ENCODE results near the gene USP46.

The USP46 gene

DNA sequence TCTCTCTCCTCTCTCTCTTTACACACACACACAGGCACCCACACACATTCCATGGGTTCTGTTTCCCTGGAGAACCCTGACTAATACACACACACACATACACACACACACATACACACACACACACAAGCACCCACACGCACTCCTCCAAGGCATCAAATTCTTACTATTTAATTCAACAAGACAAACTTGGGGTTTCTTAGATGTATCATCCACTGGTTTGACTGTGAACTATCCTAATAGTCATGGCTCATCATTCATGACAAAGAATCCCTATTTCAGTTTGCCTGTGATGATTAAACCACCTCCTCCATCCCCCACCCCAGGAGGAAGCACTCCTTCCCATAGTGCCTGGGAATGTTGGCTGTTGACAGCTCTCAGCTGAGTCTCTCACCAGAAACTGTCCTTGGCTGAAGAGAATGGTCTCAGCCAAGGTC, 98.2 kb downstream of the USP46 start:
- DNase-seq (ENCODE audit: low spot score), result no peak
- Mint-ChIP-seq H3K4me3 (no peak overlapping the region), H3K27me3 (ENCODE audit: low read depth) (peaks cover 3% of the 10 kb centered on the region), H3K36me3 (ENCODE audit: low read depth) (no peaks in the 10 kb centered on the region), H3K4me1 (ENCODE audit: low read depth) (no peaks in the 10 kb centered on the region), H3K27ac (no peak overlapping the region), H3K9me3 (no peaks in the 10 kb centered on the region)

DNA sequence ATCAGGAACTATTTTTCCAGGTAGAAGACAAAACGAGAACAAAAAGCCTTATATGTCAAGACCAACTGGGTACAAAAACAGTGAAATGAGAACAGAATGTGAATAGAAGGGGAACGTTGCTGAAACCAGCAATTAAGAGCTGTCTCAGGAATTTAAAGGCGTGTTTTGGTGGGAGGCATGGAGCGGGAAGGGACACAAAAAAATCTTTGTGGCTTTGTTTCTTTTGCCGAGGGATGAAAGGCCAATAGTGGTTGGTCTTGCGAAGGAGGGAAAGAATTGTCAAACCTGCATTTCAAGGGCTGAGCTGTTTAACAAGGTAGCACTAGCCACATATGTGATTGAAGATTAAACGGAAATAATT, 103.8 kb downstream of the USP46 start:
- Mint-ChIP-seq H3K27ac (no peak overlapping the region), H3K9me3 (no peaks in the 10 kb centered on the region), H3K27me3 (ENCODE audit: low read depth) (peaks cover 5% of the 10 kb centered on the region), H3K36me3 (ENCODE audit: low read depth) (no peaks in the 10 kb centered on the region), H3K4me3 (no peak overlapping the region), H3K4me1 (ENCODE audit: low read depth) (no peaks in the 10 kb centered on the region)
- DNase-seq (ENCODE audit: low spot score), result no peak

DNA sequence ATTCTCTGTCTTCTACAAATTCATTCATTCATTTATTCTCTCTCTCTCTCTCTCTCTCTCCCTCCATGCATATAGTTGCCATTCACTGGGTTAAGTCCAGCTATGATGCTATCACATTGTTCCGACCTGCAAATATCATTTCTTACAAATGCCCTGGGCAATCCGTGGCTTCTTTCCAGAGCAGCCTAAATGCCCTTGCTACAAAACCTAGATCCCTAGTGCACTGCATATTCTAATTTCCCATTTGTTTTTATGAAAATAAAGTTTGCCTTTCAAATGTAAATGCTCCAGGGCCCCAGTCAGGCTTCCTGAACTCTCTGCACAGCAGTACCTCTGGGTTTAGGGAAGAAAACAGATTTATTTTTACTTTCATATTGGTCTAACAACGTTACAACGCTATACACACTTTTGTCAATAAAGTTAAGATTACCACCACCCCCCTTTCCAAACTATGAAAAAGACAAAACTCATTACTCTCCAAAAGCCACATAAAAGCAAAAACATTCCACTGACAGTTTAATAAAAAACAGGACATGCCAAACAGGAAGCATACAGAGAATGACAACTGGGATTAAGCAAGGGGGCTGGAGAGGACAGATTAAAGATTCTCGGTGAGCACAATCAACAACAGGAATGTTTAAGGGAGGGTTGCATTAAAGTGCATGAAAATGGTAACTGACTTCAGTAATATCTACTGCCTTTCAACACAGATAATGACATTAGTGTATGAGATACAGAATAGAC, 104.3 kb downstream of the USP46 start:
- Mint-ChIP-seq H3K4me1 (ENCODE audit: low read depth) (no peaks in the 10 kb centered on the region), H3K4me3 (no peak overlapping the region), H3K9me3 (no peaks in the 10 kb centered on the region), H3K27ac (no peak overlapping the region), H3K27me3 (ENCODE audit: low read depth) (peaks cover 8% of the 10 kb centered on the region), H3K36me3 (ENCODE audit: low read depth) (no peaks in the 10 kb centered on the region)
- no peak for DNase-seq (ENCODE audit: low spot score)

DNA sequence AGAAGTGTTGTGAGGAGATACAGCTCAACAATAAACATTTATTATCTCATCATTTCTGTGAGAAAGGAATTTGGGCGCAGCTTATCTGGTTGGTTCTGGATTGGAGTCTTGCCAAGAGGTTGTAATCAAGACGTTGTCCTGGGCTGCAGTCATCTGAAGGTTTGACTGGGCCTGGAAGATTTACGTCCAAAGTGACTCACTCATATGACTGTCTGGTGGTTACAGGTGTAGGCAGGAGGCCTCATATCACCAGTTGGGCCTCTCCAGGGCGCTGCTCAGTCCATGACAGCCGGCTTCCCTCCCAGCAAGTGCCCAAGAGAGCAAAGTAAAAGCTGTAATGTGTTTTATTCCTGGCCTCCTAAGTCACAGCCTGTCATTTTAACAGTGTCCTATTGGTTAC, 106.3 kb downstream of the USP46 start:
- no peaks in the 10 kb centered on the region for H3K4me1 Mint-ChIP-seq (ENCODE audit: low read depth)
- no peak overlapping the region for H3K4me3 Mint-ChIP-seq
- DNase-seq (ENCODE audit: low spot score), result no peak
- peaks cover 7% of the 10 kb centered on the region for H3K27me3 Mint-ChIP-seq (ENCODE audit: low read depth)
- H3K9me3 Mint-ChIP-seq, result no peaks in the 10 kb centered on the region
- no peaks in the 10 kb centered on the region for H3K36me3 Mint-ChIP-seq (ENCODE audit: low read depth)
- H3K27ac Mint-ChIP-seq, result no peak overlapping the region

DNA sequence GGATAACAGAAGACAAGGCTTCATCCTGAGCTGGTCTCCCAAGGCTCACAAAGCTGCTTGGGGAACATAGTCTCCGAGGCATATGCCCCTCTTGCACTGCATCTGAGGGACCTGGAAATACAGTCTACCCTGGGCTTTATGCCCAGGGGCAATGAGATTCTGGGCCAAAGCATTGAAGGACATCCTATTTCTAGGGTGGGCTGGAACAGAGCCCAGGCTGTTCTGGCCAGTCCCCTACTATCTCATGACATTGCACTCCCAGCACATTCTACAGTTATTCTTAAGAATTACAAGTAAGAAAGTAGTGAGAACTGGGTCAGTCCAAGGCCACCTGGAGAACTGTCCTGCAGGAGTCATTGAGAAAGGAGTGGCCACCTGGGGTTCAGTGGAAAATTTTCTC, 107.6 kb downstream of the USP46 start:
- H3K9me3 Mint-ChIP-seq, result no peaks in the 10 kb centered on the region
- H3K27me3 Mint-ChIP-seq (ENCODE audit: low read depth), result peaks cover 6% of the 10 kb centered on the region
- no peak overlapping the region for H3K27ac Mint-ChIP-seq
- H3K4me1 Mint-ChIP-seq (ENCODE audit: low read depth), result no peaks in the 10 kb centered on the region
- no peak overlapping the region for H3K4me3 Mint-ChIP-seq
- H3K36me3 Mint-ChIP-seq (ENCODE audit: low read depth), result no peaks in the 10 kb centered on the region
- no peak for DNase-seq (ENCODE audit: low spot score)

DNA sequence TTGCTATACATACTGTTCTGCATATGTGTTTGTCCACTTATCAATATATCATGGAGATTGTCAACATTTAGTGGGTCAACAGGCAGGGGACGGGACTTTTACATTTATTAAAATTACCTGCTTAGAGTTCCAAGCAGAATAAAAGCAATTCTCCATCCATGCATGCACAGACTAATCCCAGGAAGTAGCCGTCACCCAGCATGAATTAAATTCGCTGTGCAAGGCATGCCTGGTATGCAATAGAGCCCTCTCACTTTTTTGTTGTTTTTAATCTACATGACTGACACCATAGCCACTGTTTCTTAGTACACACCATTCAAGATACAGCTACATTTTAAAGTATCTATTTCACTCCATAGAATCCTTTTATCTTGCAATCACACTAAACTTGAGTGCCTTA, 108.9 kb downstream of the USP46 start:
- DNase-seq (ENCODE audit: low spot score), result no peak

DNA sequence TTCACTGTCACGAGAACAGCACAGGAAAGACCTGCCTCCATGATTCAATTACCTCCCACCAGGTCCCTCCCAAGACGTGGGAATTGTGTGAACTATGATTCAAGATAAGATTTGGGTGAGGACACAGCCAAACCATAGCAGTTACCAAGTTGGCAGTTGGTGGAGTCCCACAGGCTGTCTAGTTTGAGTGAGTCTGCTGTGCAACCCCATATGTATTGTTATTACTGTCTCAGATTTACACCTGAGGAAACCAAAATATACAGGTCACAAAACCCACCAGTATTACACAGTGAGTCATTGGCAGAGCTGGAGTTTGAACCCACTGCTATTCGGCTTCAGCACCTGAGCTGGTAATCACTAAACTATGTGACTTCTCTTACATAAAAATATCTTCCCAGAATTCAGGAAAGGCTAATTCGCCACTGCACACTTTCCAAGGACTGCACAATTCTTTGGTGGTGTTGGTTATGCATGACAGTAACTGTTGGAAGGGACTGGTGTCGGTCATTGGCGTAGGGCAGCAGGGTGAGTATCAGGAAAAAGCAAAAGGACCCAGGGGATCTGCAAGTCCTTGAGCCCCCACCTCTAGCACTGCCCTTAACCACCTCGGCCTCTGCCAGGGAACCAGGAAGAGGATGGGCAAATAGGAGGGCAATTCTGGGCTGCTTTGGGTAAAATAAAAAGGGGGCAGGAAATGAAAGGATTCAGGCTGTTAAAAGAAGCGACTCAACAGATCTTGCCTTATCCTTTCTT, 110.1 kb downstream of the USP46 start:
- DNase-seq (ENCODE audit: low spot score), result no peak
- Mint-ChIP-seq H3K27me3 (ENCODE audit: low read depth) (peaks cover 6% of the 10 kb centered on the region), H3K27ac (no peak overlapping the region), H3K9me3 (no peaks in the 10 kb centered on the region), H3K4me3 (no peak overlapping the region), H3K4me1 (ENCODE audit: low read depth) (no peaks in the 10 kb centered on the region), H3K36me3 (ENCODE audit: low read depth) (no peaks in the 10 kb centered on the region)

More for the DNA sequence above, 108.9 kb downstream of the USP46 start:
- no peak overlapping the region for H3K27ac Mint-ChIP-seq
- H3K4me1 Mint-ChIP-seq (ENCODE audit: low read depth), result no peaks in the 10 kb centered on the region
- no peaks in the 10 kb centered on the region for H3K36me3 Mint-ChIP-seq (ENCODE audit: low read depth)
- no peaks in the 10 kb centered on the region for H3K9me3 Mint-ChIP-seq
- peaks cover 6% of the 10 kb centered on the region for H3K27me3 Mint-ChIP-seq (ENCODE audit: low read depth)
- no peak overlapping the region for H3K4me3 Mint-ChIP-seq

DNA sequence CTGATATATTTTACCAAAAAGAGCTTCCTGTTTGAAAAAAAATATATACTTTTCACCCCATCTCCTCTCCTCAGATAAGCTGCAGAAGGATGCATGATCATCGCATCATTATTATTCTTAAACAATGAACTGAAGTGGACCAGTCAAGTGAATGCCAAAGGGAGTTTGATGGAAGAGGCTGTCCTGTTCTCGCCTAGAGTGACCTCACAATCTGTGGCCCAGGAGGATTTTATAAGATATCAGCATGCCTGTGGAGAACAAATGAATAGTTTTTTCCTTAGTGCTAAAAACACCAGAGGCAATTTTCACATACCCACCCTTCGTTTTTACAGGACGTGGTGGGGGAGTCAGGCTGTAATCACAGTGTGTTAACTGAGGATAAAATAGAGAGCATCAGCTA, 112.7 kb downstream of the USP46 start:
- Mint-ChIP-seq H3K4me3 (no peak overlapping the region), H3K36me3 (ENCODE audit: low read depth) (no peaks in the 10 kb centered on the region), H3K4me1 (ENCODE audit: low read depth) (no peaks in the 10 kb centered on the region), H3K9me3 (no peaks in the 10 kb centered on the region), H3K27me3 (ENCODE audit: low read depth) (peaks cover 3% of the 10 kb centered on the region), H3K27ac (no peak overlapping the region)
- no peak for DNase-seq (ENCODE audit: low spot score)

DNA sequence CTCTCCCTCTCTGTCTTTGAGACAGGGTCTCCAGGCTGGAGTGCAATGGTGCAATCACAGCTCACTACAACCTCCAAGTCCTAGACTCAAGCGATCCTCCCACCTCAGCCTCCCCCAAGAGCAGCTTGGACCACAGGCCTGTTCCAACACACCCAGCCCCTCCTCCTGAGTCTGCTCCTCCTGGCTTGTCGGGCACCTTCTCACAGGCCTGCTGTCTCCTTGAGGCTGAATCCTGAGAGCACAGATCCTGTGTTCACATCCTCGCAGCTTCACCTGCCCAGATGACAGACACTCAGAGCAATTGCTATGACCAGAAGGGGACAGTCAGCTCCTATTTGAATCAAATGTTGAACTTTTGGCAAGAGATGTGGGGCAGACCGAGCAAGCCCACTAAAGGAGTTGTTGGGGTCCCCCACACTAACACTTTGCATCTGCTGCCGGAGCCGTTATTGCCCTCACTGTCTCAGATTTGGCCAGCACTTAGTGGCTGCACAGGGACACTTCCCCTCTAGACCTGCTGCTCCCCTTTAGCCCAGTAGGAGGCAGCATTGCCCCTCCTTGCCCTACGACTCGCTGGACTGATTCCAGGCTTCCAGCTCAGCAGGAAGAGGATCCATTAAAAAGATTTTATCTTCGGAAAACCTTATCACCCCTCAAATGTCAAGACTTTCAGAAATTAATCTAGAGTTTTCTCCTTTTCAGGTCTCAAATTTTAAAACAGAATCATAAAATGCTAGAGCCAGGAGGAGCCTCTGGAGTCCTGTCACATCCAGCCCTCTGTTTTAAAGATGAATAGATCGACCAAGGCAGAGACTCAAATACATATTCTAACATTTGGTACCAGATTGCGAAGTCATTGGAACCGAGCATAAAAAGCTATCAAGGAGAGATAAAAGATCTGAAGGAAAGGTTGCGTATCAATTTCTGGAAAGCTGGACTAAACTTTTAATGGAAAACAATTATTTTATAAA, 113.7 kb downstream of the USP46 start:
- peak; percentile 23 for DNase-seq (ENCODE audit: low spot score)
- Mint-ChIP-seq H3K27me3 (ENCODE audit: low read depth) (peaks cover 3% of the 10 kb centered on the region), H3K27ac (no peak overlapping the region), H3K36me3 (ENCODE audit: low read depth) (no peaks in the 10 kb centered on the region), H3K4me1 (ENCODE audit: low read depth) (no peaks in the 10 kb centered on the region), H3K4me3 (no peak overlapping the region), H3K9me3 (no peaks in the 10 kb centered on the region)
